Activated T-helper 1 cell treated with Interleukin-2 at 50 U/mL for 16 hours (primary cell): ENCODE results near the gene PRKD2.

Source experiments
- DNase-seq: peaks from one replicate; pipeline ENCODE4 v3.0.0-alpha.2; 2020; ENCODE audit warnings: low read depth

The PRKD2 gene

GRCh38 chr19:46741447-46741846, 24.5 kb upstream of the PRKD2 start:
- no peak for DNase-seq

GRCh38 chr19:46739290-46739771, 22.4 kb upstream of the PRKD2 start:
- DNase-seq: no peak

- DNase-seq: no peak
Measured at GRCh38 chr19:46737761-46738171, 20.9 kb upstream of the PRKD2 start.

GRCh38 chr19:46737298-46737654, 20.4 kb upstream of the PRKD2 start:
- no peak for DNase-seq

GRCh38 chr19:46736531-46737297, 19.8 kb upstream of the PRKD2 start:
- DNase-seq: no peak

- no peak for DNase-seq
Measured at GRCh38 chr19:46733690-46734292, 16.9 kb upstream of the PRKD2 start.

GRCh38 chr19:46732966-46733689, 16.2 kb upstream of the PRKD2 start:
- no peak for DNase-seq

GRCh38 chr19:46732172-46732938, 15.4 kb upstream of the PRKD2 start:
- DNase-seq: no peak

- DNase-seq: no peak
Measured at GRCh38 chr19:46731584-46731983, 14.7 kb upstream of the PRKD2 start.

- DNase-seq: no peak
Measured at GRCh38 chr19:46731007-46731501, 14.1 kb upstream of the PRKD2 start.

- DNase-seq: no peak
Measured at GRCh38 chr19:46730595-46730994, 13.7 kb upstream of the PRKD2 start.

GRCh38 chr19:46730187-46730586, 13.3 kb upstream of the PRKD2 start:
- DNase-seq: no peak

- no peak for DNase-seq
Measured at GRCh38 chr19:46729696-46730095, 12.8 kb upstream of the PRKD2 start.

GRCh38 chr19:46728693-46729339, 11.9 kb upstream of the PRKD2 start:
- peak; percentile 75 for DNase-seq

GRCh38 chr19:46728208-46728607, 11.3 kb upstream of the PRKD2 start:
- no peak for DNase-seq

GRCh38 chr19:46727757-46728156, 10.8 kb upstream of the PRKD2 start:
- no peak for DNase-seq

GRCh38 chr19:46726971-46727501, 10.1 kb upstream of the PRKD2 start:
- DNase-seq: no peak

GRCh38 chr19:46726551-46726950, 9.6 kb upstream of the PRKD2 start:
- no peak for DNase-seq

- no peak for DNase-seq
Measured at GRCh38 chr19:46725859-46726393, 9.0 kb upstream of the PRKD2 start.

GRCh38 chr19:46725036-46725820, 8.3 kb upstream of the PRKD2 start:
- DNase-seq: no peak
